ENCODE data around the gene ELMO1.

DNA sequence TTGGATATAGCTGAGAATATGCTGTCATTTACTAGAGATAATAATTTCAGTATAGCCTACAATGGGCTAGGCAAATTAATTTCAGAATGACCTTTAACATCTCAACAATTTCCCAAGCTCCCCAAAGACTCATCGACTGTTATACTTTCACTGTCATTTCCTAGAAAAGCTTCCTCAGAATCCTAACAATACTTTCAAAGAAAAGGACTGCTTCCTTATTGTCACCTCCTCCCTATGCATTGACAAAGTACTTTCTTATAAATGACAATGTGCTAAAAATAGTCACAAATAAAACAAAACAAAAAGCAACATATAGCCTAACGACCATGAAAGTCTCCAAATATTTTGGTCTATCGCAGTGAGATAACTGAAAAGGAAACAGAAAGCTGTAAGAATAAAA is 272.6 kb downstream of the ELMO1 start:
- TF ChIP-seq CTCF (IDR thresholded peaks at IDR 0.05) (no peak), POLR2AphosphoS5 (IDR thresholded peaks at IDR 0.05) (no peak)
